ENCODE data around the gene ZNF18.
"Not testable (repeated sequence)": the region's sequence is repeated elsewhere in the genome, so short reads cannot be mapped to it uniquely, and the experiment has no call there.

ZNF18 gene

DNA sequence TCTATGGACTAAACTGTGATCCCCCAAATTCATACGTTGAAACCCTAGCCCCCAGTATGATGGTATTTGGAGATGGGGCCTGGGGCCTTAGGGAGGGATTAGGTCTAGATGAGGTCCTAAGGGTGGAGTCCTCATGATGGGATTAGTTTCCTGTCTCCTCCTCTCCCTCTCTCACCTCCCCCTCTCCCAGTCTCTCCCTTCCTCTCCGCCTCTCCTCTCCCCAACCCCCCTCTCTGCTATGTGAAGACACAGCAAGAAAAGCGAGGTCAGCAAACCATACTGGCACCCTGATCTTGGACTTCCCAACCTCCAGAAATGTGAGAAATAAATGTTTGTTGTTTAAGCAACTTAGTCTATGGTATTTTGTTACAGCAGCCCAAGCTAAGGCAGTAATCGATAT lies 15.4 kb downstream of the ZNF18 start:
- no peak for DNase-seq

DNA sequence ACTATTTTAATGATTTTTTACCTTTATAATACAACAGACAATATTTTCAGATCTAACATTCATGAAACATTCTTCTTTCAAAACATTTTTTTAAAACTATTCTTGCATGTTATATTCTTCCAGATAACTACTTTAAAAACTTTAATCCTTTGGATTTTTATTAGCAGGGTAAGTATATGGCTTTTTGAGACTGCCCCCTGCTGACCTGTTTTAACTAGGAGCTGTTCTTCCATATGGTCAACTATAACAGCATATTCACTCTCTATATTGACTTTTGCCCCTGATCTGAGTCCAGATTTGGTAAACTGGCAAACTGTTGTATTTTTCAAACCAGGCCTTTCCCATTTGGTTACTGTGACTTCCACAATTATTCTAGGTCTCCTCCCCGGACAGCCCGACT lies 16.5 kb downstream of the ZNF18 start:
- no peak for DNase-seq

DNA sequence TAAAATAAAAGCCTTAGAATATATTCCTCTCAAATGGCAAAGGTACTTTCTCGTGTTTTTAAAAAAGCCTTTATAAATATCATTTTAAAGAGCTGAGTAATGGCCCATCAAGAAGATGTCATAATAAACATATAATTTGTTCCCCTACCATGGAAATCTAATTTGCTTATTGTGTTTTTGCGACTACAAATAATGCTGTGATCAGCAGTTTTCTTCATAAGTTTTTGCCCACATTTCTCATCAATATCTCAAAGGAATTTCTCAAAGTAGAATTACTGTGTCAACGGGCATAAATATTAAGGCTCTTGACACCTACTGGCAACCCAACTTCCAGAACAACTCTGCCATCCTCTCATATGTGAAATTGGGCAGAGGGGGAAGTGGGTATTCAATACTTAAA lies 17.5 kb downstream of the ZNF18 start:
- no peak for DNase-seq

DNA sequence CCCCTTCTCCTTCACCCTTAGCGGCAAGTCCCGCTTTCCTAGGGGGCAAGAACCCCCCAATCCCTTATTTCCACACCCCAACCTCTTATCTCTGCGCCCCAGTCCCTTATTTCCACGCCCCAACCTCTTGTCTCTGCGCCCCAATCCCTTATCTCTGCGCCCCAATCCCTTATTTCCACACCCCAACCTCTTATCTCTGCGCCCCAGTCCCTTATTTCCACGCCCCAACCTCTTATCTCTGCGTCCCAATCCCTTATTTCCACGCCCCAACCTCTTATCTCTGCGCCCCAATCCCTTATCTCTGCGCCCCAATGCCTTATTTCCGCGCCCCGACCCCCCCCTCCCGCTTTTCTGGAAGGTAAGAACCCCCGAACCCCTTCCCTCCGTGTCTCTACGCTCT lies 24.5 kb downstream of the ZNF18 start:
- not testable (repeated sequence) for DNase-seq

DNA sequence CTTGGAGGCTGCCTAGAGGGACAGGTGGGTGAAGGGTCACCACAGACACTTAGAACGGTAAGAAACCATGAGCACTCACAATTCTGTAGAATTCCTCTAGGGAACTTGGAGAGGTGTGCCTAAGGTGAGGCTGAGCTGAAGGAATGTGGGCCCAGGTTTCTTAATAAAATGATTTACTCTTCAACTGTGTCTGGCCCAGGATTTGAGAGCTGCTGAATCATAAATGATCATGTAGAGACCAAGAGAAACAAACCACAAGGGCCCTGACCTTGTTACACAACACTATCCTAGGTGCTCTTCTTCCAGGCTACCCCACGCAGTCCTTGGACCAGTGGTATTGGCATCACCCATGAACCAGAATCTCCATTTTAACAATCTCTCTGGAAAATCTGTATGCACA lies 27.7 kb downstream of the ZNF18 start:
- no peak for DNase-seq

DNA sequence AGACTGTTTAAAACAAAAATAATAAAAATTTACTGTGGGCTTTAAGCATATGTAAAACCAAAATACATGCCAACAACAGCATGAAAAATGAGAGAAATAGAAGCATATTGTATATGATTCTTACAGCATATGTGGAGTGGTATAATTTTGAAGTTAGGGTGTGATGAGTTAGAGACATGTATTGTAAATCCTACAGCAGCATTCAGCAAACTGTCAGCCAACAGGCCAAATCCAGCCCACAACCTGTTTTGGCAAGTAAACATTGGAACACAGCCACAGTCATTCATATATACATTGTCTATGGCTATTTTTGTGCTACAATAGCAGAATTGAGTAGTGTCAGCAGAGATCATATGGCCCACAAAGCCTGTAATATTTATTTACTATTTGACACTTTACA lies 42.3 kb downstream of the ZNF18 start:
- DNase-seq = no peak

DNA sequence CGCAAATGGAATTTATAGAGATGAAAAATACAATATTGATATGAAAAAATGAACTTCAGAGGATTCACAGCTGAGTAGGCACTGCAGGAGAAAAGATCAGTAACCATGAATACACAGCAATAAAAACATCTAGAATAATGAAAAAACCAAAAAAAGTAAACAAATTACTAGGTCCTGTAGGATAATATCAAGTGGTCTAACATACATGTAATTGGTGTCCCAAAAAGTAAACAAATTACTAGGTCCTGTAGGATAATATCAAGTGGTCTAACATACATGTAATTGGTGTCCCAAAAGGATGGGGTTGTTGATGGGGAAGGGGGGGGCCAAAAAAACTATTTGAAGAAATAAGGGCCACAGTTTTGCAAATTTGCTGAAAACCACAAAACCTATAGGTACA lies 43.4 kb downstream of the ZNF18 start:
- DNase-seq = no peak

DNA sequence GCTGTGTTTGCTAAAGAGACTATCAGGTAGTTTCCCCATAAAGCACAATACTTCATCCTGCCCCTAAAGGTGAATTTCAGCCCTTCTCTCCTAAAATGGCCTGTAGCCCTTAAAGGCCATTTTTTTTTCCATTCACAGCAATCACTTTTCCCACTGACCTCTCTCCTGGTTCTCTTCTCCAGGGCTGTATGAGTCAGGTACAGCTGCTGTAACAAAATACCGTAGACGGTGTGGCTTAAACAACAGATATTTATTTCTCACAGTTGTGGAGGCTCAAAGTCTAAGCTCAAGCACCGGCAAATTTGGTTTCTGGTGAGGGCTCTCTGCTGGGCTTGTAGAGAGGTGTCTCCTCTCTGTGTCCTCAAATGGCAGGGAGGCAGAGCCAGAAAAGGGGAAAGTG lies 44.7 kb downstream of the ZNF18 start:
- DNase-seq = no peak

DNA sequence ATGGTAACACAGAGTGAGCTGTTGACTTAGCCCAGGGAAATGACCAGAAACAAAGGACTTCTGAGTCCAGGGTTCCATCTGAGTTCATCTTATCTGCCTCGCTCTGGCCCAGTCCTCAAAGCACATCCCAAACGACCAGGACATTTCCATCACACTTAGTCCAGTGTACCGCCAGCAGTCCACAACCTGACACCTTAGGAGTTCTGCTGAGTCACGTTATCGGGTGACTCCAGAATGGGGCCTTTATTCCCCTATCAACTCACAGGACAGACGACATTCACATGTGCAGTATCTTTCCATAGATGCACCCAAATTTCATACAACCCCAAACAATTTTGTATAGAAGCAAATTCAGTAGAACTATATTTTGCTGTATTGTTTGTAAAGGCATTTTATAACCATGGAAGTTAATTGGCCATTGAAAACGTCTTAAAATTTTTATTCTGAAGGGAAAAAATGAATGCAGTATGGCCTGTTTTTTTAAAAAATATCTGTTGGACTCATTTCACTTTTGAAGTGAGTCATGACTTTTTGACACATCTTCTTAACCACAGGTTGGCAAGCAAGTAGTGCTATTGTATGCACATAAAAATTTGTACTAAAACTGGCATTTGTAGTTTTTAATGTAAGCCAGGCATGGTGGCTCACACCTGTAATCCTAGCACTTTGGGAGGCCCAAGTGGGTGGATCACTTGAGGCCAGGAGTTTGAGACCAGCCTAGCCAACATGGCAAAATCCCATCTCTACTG lies 46.3 kb downstream of the ZNF18 start:
- DNase-seq = no peak

DNA sequence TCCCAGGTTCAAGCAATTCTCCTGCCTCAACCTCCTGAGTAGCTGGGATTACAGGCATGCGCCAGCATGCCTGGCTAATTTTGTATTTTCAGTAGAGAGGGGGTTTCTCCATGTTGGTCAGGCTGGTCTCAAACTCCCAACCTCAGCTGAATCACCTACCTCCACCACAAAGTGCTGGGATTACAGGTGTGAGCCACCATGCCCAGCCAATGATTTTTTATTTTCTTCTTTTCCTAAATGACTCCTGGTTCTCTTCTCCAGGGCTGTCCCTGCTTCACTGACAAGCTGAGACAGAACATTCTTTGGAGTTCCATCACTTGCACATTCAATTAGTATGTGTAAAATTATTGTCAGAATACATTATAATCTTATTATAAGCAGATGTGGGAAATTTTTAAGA lies 47.7 kb downstream of the ZNF18 start:
- DNase-seq = not testable (repeated sequence)

DNA sequence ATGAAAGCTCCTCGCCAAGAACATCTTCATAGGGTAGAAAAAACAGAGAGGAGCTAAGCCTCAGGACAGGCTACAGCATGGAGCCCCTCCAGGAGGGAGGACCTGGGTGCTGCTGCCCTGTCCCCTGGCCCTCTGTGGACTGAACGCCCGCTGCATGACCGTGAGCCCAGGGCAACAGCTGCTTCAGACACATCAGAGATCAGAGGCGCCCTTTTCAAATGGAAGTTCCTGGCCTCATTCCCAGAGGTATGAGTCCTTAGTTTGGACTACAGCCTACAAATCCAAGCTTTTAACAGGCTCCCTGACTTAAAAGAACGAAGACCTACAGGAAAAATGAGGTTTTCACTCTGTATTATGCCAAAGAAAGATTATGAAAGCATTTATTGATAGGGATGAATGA lies 48.5 kb downstream of the ZNF18 start:
- no peak for DNase-seq

DNA sequence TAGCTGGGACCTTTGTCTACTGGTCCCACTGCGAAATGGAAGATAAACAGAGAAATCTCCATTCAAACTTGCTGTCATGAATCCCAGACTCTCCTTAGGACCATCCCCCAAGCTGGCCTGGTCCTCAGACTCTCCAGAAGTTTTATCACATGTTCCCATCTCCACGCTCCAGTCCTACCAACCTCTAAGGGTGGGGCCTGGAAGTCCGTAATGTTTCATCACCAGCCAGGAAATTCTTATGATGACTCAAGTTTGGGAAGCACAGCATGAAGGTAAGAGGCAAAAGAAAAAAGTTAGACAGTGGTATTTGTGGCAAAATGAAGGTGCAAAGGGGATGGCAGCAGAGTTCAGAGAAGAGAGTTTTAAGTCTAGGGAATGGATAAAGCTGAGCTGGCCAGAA lies 52.7 kb downstream of the ZNF18 start:
- no peak for DNase-seq

DNA sequence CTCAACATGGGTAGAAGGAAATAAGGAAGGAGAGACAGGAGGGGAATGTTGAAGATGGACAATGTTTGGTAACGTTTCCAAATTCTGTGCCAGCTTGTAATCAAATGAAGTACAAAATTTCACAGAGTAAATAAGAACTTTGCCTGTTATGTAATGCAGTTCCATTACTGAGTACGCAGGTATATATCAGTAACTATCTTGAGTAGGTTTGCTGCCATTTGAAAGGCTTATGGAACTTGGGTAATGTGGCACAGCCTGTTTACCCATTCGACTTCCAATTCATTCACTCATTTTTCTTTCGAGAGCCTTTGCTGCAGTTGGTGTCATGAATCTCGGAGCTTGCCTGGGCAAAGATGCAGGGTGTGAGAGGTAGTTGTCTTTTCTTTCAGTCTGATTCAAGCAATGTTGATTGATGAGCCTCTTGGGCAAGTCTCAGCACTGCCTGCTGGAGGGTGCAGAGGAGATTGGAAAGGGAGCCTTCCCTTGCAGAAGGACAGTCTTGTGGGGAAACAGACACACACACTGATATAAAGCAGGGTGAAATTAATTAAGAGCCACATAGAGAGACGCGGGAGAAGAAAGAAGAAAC lies 53.4 kb downstream of the ZNF18 start:
- no peak for DNase-seq

DNA sequence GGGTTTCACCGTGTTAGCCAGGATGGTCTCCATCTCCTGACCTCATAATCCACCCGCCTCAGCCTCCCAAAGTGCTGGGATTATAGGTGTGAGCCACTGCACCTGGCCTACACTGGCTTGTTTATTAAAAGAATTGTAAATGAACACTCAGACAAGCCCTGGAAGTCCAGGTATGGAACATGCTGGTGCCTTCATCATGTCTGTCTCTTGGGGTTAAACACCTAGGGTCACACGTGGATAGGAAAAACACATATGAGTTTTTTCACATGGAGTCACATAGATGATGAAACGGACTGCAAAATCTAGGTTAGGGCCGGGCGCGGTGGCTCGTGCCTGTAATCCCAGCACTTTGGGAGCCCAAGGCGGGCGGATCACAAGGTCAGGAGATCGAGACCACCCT lies 54.2 kb downstream of the ZNF18 start:
- not testable (repeated sequence) for DNase-seq

DNA sequence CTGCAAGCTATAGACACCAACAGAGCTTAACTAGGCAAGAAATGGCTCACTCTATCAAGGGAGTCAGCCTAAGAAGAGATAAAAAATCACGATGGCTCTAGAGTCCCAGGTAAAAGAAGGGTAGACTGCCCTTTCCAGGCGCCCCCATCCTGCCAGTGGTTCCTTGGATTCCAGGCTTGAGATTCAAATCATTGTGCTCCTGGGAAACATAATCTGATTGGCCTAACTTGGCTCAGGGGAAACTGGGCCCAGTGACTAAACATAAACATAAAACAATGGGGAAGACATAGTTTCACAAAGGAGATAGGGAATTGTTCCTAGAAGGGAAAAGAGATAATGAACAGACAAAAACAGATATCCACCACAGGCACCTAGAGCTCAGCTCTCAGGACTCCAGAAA lies 56.4 kb downstream of the ZNF18 start:
- DNase-seq = no peak

DNA sequence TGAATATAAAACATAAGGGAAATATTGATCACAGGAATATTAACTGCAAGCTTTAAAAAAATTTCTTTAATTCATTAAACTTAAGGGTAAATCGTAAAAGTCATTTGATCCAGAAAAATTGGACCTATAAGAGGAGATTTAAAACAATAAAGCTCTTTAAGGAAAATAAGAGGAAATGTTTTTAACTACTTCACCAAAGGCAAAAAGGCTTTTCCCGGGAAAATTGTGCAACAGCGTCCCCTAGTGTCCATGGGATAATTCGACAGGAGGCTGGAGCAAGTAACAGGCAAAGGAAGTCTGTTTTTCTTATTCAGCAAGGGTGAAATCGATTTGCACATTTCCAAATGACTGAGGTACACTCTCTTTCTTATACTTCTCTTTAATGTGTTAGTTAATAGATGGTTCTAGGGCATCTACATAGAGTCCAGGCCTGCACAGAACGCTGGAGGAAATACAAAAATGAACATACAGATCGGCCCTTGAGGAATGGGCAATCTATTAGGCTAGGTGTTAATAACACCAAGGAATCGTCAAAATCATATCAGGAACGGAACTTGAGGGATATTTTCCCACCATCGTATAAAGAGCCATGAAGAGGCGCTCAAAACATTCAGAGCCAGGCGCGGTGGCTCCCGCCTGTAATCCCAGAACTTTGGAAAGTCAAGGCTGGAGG lies 61.4 kb downstream of the ZNF18 start:
- DNase-seq = no peak

DNA sequence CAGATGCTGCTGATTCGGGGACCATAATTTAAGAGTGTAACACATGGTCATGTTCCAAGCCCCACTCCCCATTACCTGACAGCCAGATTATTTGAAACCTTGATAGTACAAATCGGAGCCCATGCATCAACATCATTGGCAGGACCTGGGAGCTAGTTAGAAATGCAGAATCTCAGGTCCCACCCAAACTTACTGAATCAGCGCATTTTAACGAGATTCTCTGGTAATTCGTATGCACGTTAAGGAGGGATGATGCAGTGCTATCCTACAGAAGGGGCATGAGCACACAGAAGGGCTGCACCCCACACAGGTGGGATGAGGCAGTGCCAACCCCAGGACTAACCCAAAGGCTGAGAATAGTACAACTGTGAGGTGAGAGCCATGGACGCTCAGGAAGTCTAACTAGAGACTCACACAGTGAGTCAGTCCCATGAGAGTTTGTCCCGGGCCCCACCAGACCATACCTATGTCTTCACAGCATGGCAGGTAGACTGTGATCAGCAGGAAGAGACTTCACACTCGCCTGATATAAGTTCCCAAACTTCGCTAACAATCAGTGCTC lies 64.9 kb downstream of the ZNF18 start:
- no peak for DNase-seq

DNA sequence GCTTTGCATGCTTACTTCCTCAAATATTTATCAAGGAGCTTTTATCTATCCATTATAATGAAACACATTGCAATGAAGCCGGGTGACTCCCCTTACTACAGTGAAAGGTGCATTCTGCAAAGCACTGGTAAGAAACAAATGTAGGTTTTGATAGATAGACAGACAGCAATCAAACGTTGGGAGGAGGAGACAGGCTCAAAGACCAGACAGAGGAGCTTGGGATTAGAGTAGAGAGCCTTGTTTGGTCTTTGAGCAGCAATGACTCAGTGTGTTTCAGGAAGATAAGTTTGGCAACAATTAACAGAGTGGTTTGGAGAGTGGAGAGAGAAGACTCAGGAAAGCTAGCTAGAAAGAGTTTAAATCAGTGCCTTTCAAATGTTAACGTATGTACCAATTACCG lies 68.8 kb downstream of the ZNF18 start:
- DNase-seq = no peak
